Measurements from ENCODE around the gene LUC7L3. TPM values are rescaled to one million over a fixed set of nuclear protein-coding genes. Genes with fewer than 3 reads are reported as not detected.
"Not testable (repeated sequence)": the region's sequence is repeated elsewhere in the genome, so short reads cannot be mapped to it uniquely, and the experiment has no call there.

The LUC7L3 gene
- total RNA-seq, 1 donor from 2014 or later, result 222 TPM

DNA sequence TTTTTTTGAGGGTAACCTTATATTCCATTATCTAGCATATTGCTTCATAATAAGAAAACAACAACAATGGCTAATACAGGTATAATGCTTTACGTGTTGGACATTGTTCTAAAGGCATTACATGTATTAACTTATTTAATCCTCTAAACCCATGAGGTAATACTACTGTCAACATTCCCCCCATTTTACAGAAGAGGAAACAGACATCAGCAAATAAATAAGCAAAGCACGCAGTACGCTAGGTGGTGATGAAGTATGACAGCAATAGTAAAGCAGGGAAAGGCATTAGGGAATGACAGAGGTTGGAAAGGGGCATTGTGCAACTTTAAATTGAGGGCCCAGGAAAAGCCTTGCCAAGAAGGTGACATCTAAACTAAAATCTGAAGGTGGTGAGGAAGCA lies 16.2 kb upstream of the LUC7L3 start:
- peaks cover 1% of the 10 kb centered on the region for H3K9me3 Mint-ChIP-seq (ENCODE audit: unreplicated experiment)
- H3K27ac Mint-ChIP-seq (ENCODE audit: unreplicated experiment), result no peak overlapping the region
- DNase-seq, result no peak
- TF ChIP-seq, protein P1, sequence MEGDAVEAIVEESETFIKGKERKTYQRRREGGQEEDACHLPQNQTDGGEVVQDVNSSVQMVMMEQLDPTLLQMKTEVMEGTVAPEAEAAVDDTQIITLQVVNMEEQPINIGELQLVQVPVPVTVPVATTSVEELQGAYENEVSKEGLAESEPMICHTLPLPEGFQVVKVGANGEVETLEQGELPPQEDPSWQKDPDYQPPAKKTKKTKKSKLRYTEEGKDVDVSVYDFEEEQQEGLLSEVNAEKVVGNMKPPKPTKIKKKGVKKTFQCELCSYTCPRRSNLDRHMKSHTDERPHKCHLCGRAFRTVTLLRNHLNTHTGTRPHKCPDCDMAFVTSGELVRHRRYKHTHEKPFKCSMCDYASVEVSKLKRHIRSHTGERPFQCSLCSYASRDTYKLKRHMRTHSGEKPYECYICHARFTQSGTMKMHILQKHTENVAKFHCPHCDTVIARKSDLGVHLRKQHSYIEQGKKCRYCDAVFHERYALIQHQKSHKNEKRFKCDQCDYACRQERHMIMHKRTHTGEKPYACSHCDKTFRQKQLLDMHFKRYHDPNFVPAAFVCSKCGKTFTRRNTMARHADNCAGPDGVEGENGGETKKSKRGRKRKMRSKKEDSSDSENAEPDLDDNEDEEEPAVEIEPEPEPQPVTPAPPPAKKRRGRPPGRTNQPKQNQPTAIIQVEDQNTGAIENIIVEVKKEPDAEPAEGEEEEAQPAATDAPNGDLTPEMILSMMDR (IDR thresholded peaks at IDR 0.05; ENCODE audit: partially characterized antibody, unreplicated experiment), result no peak
- H3K27me3 Mint-ChIP-seq (ENCODE audit: unreplicated experiment), result peaks cover 6% of the 10 kb centered on the region
- H3K4me1 Mint-ChIP-seq (ENCODE audit: low read depth, unreplicated experiment), result peaks cover 1% of the 10 kb centered on the region
- H3K4me3 Mint-ChIP-seq (ENCODE audit: unreplicated experiment), result no peak overlapping the region
- H3K36me3 Mint-ChIP-seq (ENCODE audit: unreplicated experiment), result peaks cover 3% of the 10 kb centered on the region

GRCh38 chr17:50707289-50708049 lies 11.9 kb upstream of the LUC7L3 start, which contains the start of gene ANKRD40:
Gene ANKRD40 (minus strand): TSS chr17:50707914. CDS start chr17:50707654, 260 bp downstream.
- Mint-ChIP-seq H3K4me3 (ENCODE audit: unreplicated experiment) (peak within 1 kb of the TSS; percentile 97), H3K27ac (ENCODE audit: unreplicated experiment) (peak within 1 kb of the TSS; percentile 98), H3K36me3 (ENCODE audit: unreplicated experiment) (peaks cover 3% of the 10 kb centered on the region), H3K9me3 (ENCODE audit: unreplicated experiment) (peaks cover 6% of the 10 kb centered on the region), H3K4me1 (ENCODE audit: low read depth, unreplicated experiment) (peaks cover 14% of the 10 kb centered on the region), H3K27me3 (ENCODE audit: unreplicated experiment) (peaks cover 6% of the 10 kb centered on the region)
- TF ChIP-seq, protein P1 (IDR thresholded peaks at IDR 0.05; ENCODE audit: partially characterized antibody, unreplicated experiment), result no peak
- DNase-seq, result peak; percentile 87

- peak overlapping the region; percentile 97 for H3K27ac Mint-ChIP-seq (ENCODE audit: unreplicated experiment)
- peak overlapping the region; percentile 84 for H3K4me3 Mint-ChIP-seq (ENCODE audit: unreplicated experiment)
- TF ChIP-seq, protein P1 (IDR thresholded peaks at IDR 0.05; ENCODE audit: partially characterized antibody, unreplicated experiment), result no peak
- H3K4me1 Mint-ChIP-seq (ENCODE audit: low read depth, unreplicated experiment), result peaks cover 14% of the 10 kb centered on the region
- H3K36me3 Mint-ChIP-seq (ENCODE audit: unreplicated experiment), result peaks cover 3% of the 10 kb centered on the region
- DNase-seq, result no peak
- H3K9me3 Mint-ChIP-seq (ENCODE audit: unreplicated experiment), result peaks cover 6% of the 10 kb centered on the region
- H3K27me3 Mint-ChIP-seq (ENCODE audit: unreplicated experiment), result peaks cover 6% of the 10 kb centered on the region
Measured at GRCh38 chr17:50708050-50709000, 11.1 kb upstream of the LUC7L3 start.

- H3K4me3 Mint-ChIP-seq (ENCODE audit: unreplicated experiment), result peak overlapping the region; percentile 84
- DNase-seq, result not testable (repeated sequence)
Measured at GRCh38 chr17:50709053-50709452, 10.3 kb upstream of the LUC7L3 start.

GRCh38 chr17:50710025-50710424 lies 9.4 kb upstream of the LUC7L3 start:
- no peak for DNase-seq
- peaks cover 2% of the 10 kb centered on the region for H3K36me3 Mint-ChIP-seq (ENCODE audit: unreplicated experiment)
- peaks cover 6% of the 10 kb centered on the region for H3K27me3 Mint-ChIP-seq (ENCODE audit: unreplicated experiment)
- TF ChIP-seq, protein P1 (IDR thresholded peaks at IDR 0.05; ENCODE audit: partially characterized antibody, unreplicated experiment), result no peak
- peak overlapping the region; percentile 0 for H3K4me3 Mint-ChIP-seq (ENCODE audit: unreplicated experiment)
- H3K9me3 Mint-ChIP-seq (ENCODE audit: unreplicated experiment), result peaks cover 6% of the 10 kb centered on the region
- peaks cover 14% of the 10 kb centered on the region for H3K4me1 Mint-ChIP-seq (ENCODE audit: low read depth, unreplicated experiment)
- H3K27ac Mint-ChIP-seq (ENCODE audit: unreplicated experiment), result no peak overlapping the region

More at GRCh38 chr17:50709053-50709452, 10.3 kb upstream of the LUC7L3 start:
- peak overlapping the region; percentile 97 for H3K27ac Mint-ChIP-seq (ENCODE audit: unreplicated experiment)
- H3K36me3 Mint-ChIP-seq (ENCODE audit: unreplicated experiment); H3K27me3 Mint-ChIP-seq (ENCODE audit: unreplicated experiment); H3K9me3 Mint-ChIP-seq (ENCODE audit: unreplicated experiment): not testable (repeated sequence)
- H3K4me1 Mint-ChIP-seq (ENCODE audit: low read depth, unreplicated experiment), result peaks cover 14% of the 10 kb centered on the region
